GM04504 (cell line): Measurements from ENCODE around the gene NFE2L2.
"Not testable (repeated sequence)": the region's sequence is repeated elsewhere in the genome, so short reads cannot be mapped to it uniquely, and the experiment has no call there.

Experiments
- DNase-seq: peaks from one replicate; pipeline ENCODE4 v3.0.0-alpha.2; 2012; ENCODE audit warnings: low read depth

NFE2L2 gene

DNA sequence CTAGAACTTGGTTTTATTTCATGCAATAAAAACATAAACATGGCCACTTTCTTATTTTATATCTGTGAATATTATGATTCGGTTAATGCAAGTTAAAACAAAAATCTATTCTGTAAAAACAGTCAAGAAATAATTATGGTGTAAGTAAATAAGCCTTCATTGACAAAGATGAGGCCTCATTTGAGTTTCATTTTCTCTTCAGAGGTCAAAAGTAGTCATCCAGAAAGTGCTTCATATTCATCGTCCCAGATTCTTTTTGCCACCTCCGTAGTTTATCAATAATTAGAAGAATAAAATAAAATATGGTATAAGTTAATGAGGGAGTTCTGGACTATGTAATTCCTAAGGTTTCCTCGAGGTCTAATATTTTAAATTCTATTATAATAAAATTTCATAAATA lies 71.3 kb downstream of the NFE2L2 start:
- DNase-seq: no peak

GRCh38 chr2:177192788-177193187 lies 71.7 kb downstream of the NFE2L2 start:
- no peak for DNase-seq

- DNase-seq: no peak
These were observed 73.6 kb downstream of the NFE2L2 start for GRCh38 chr2:177190941-177191340.

- DNase-seq: no peak
These were observed 75.8 kb downstream of the NFE2L2 start for GRCh38 chr2:177188482-177189469.

DNA sequence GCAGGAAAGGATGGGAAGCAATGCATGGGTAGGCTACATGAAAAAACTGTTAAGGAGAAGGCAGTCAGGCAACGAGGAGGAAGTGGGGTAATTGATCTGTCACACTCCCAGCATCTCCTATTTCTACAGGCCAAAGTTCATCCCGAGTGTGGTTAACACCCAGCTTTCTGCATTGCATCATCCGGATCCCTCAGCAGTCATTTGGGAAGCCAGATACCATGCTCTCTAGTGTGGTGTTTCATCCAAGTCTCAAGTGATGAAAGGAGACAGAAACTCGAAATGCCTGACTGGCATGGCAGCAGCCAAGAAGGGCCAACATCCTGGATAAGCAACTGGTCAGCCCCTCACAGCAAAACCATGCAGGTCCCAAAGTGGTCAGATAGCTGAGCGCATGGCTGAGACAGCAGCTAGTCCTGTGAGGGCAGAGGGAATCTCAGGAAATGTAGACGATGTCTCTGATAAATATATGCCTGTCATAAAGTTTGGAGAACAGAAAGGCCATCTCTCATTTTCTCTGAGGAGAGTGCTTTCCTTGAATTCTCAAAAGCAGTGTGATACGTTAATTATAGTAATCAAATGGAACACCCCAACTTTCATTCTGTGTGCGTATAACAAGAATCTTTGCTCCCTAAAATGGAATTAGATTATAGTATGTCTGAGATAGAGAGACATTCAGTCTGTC lies 76.8 kb downstream of the NFE2L2 start:
- DNase-seq: no peak

- DNase-seq: not testable (repeated sequence)
These were observed 78.5 kb downstream of the NFE2L2 start for GRCh38 chr2:177186038-177186437.

- no peak for DNase-seq
These were observed 79.9 kb downstream of the NFE2L2 start for GRCh38 chr2:177184606-177185005.

DNA sequence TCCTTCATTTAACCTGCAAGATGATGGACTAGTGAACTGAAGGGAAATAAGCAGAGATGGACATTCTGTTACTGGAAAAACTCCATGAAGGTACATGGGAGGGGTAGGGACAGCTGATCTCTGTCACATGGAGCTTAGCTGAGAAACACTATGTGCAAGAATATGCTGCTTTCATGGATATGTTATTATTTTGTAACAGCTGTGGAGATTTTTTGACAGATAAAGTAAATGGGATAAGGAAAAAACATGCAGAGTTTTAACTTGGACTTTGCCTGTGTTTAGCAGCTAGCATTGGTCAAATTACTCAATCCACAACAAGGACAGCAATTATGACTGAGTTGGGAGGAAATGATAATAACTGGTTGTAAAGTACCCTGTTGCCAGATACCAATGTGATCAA lies 80.7 kb downstream of the NFE2L2 start:
- no peak for DNase-seq
